Subcutaneous abdominal adipose tissue (tissue), 5 donors: ENCODE measurements around the gene FAHD1.

ENCODE experiments used
- H3K27ac ChIP-seq: one replicate; pipeline ENCODE4 v1.7.0; 2013; ENCODE audit warnings: low read depth, mild to moderate bottlenecking, inconsistent platforms, low read length, moderate library complexity
- H3K27me3 ChIP-seq, 5 donors: one replicate each; pipeline ENCODE4 v1.7.0; 2013; ENCODE audit warnings: low read length in 5 of 5, inconsistent platforms in 1 of 5; ENCODE audit not compliant: control insufficient read depth in 5 of 5, insufficient read depth in 4 of 5
- H3K36me3 ChIP-seq, 5 donors: one replicate each; pipeline ENCODE4 v1.7.0; 2013; ENCODE audit warnings: low read length in 5 of 5; ENCODE audit not compliant: control insufficient read depth in 5 of 5, insufficient read depth in 5 of 5
- H3K4me1 ChIP-seq, 5 donors: one replicate each; pipeline ENCODE4 v1.7.0; 2013; ENCODE audit warnings: low read length in 5 of 5, mild to moderate bottlenecking in 3 of 5, moderate library complexity in 1 of 5; ENCODE audit not compliant: control insufficient read depth in 5 of 5, insufficient read depth in 5 of 5
- H3K4me3 ChIP-seq, 5 donors: one replicate each; pipeline ENCODE4 v1.7.0; 2013; ENCODE audit warnings: low read length in 5 of 5, low read depth in 1 of 5
- H3K9ac ChIP-seq, 5 donors: one replicate each; pipeline ENCODE4 v1.7.0; 2013; ENCODE audit warnings: low read length in 5 of 5, mild to moderate bottlenecking in 4 of 5, moderate library complexity in 3 of 5
- H3K9me3 ChIP-seq, 5 donors: one replicate each; pipeline ENCODE4 v1.7.0; 2013; ENCODE audit warnings: low read length in 5 of 5; ENCODE audit not compliant: control insufficient read depth in 5 of 5
- donor health status: healthy.
- donor health status: healthy.
- donor health status: healthy.
- donor health status: healthy.
- donor health status: healthy.

The FAHD1 gene

GRCh38 chr16:1823821-1824220 lies 3.2 kb upstream of the FAHD1 start:
- H3K27me3 ChIP-seq: no peaks in the 10 kb centered on the region
- H3K4me1 ChIP-seq: peaks cover 0 to 38% (median 31%) of the 10 kb centered on the region in 5 donors
- no peak overlapping the region for H3K4me3 ChIP-seq
- H3K36me3 ChIP-seq: peaks cover 0 to 37% (median 36%) of the 10 kb centered on the region in 5 donors
- H3K9me3 ChIP-seq: no peaks in the 10 kb centered on the region
- no peak overlapping the region for H3K27ac ChIP-seq
- no peak overlapping the region for H3K9ac ChIP-seq

GRCh38 chr16:1825381-1825863 lies 1.6 kb upstream of the FAHD1 start:
- no peaks in the 10 kb centered on the region for H3K27me3 ChIP-seq
- H3K27ac ChIP-seq: no peak overlapping the region
- H3K4me3 ChIP-seq: peak overlapping the region; percentile 68 to 100 (median 88)
- peak overlapping the region in 4 of 5 donors; percentile 57 to 84 (median 80) for H3K9ac ChIP-seq
- H3K9me3 ChIP-seq: no peaks in the 10 kb centered on the region
- peaks cover 0 to 31% (median 26%) of the 10 kb centered on the region in 5 donors for H3K36me3 ChIP-seq
- H3K4me1 ChIP-seq: peaks cover 0 to 49% (median 39%) of the 10 kb centered on the region in 5 donors

- Histone ChIP-seq H3K27ac (peak overlapping the region; percentile 23), H3K36me3 (peaks cover 0 to 31% (median 20%) of the 10 kb centered on the region in 5 donors), H3K4me1 (peaks cover 0 to 49% (median 39%) of the 10 kb centered on the region in 5 donors), H3K9me3 (no peaks in the 10 kb centered on the region), H3K9ac (peak overlapping the region in 4 of 5 donors; percentile 57 to 84 (median 80)), H3K27me3 (no peaks in the 10 kb centered on the region), H3K4me3 (peak overlapping the region; percentile 80 to 100 (median 91))
Observed at GRCh38 chr16:1825864-1826690, 929 bp upstream of the FAHD1 start.

- Histone ChIP-seq H3K36me3 (peaks cover 0 to 23% (median 4%) of the 10 kb centered on the region in 5 donors), H3K27me3 (no peaks in the 10 kb centered on the region), H3K4me3 (no peak overlapping the region), H3K9ac (peak overlapping the region in 2 of 5 donors; percentile 31 to 38), H3K9me3 (no peaks in the 10 kb centered on the region), H3K27ac (no peak overlapping the region), H3K4me1 (peaks cover 0 to 48% (median 36%) of the 10 kb centered on the region in 5 donors)
Observed at GRCh38 chr16:1828645-1829410, 1.8 kb downstream of the FAHD1 start.

GRCh38 chr16:1830213-1830612 lies 3.2 kb downstream of the FAHD1 start:
- H3K4me3 ChIP-seq: no peak overlapping the region
- peaks cover 0 to 35% (median 31%) of the 10 kb centered on the region in 5 donors for H3K4me1 ChIP-seq
- H3K27ac ChIP-seq: no peak overlapping the region

GRCh38 chr16:1831186-1832075 lies 4.4 kb downstream of the FAHD1 start:
- Histone ChIP-seq H3K9ac (no peak overlapping the region), H3K4me3 (no peak overlapping the region), H3K4me1 (peaks cover 0 to 27% (median 23%) of the 10 kb centered on the region in 5 donors), H3K27me3 (no peaks in the 10 kb centered on the region), H3K36me3 (peaks cover 0 to 23% (median 4%) of the 10 kb centered on the region in 5 donors), H3K27ac (no peak overlapping the region), H3K9me3 (no peaks in the 10 kb centered on the region)

More at GRCh38 chr16:1830213-1830612, 3.2 kb downstream of the FAHD1 start:
- Histone ChIP-seq H3K27me3 (no peaks in the 10 kb centered on the region), H3K9ac (no peak overlapping the region), H3K9me3 (no peaks in the 10 kb centered on the region), H3K36me3 (peaks cover 0 to 23% (median 4%) of the 10 kb centered on the region in 5 donors)

- H3K9ac ChIP-seq: no peak overlapping the region
- H3K4me3 ChIP-seq: no peak overlapping the region
- H3K9me3 ChIP-seq: no peaks in the 10 kb centered on the region
- peaks cover 0 to 17% (median 14%) of the 10 kb centered on the region in 5 donors for H3K4me1 ChIP-seq
- no peak overlapping the region for H3K27ac ChIP-seq
- peaks cover 0 to 23% (median 4%) of the 10 kb centered on the region in 5 donors for H3K36me3 ChIP-seq
- no peaks in the 10 kb centered on the region for H3K27me3 ChIP-seq
Observed at GRCh38 chr16:1832838-1833454, 5.9 kb downstream of the FAHD1 start.

GRCh38 chr16:1834096-1834495 lies 7.1 kb downstream of the FAHD1 start:
- Histone ChIP-seq H3K27ac (no peak overlapping the region), H3K36me3 (peaks cover 0 to 20% (median 4%) of the 10 kb centered on the region in 5 donors), H3K4me1 (peaks cover 0 to 8% (median 4%) of the 10 kb centered on the region in 5 donors), H3K9ac (no peak overlapping the region), H3K9me3 (no peaks in the 10 kb centered on the region), H3K27me3 (no peaks in the 10 kb centered on the region), H3K4me3 (no peak overlapping the region)

- H3K9ac ChIP-seq: no peak overlapping the region
- peaks cover 0 to 4% (median 0%) of the 10 kb centered on the region in 5 donors for H3K36me3 ChIP-seq
- H3K9me3 ChIP-seq: no peaks in the 10 kb centered on the region
- no peak overlapping the region for H3K27ac ChIP-seq
- H3K4me1 ChIP-seq: no peaks in the 10 kb centered on the region
- H3K4me3 ChIP-seq: no peak overlapping the region
- H3K27me3 ChIP-seq: no peaks in the 10 kb centered on the region
Observed at GRCh38 chr16:1839554-1839953, 12.5 kb downstream of the FAHD1 start.
